HG03097 (cell line): ENCODE measurements around the gene MUC4.
"Not testable (repeated sequence)": the region's sequence is repeated elsewhere in the genome, so short reads cannot be mapped to it uniquely, and the experiment has no call there.

Experiments
- ATAC-seq: cut with Tn5 transposase; IDR thresholded peaks from one replicate; pipeline ENCODE4 v1.9.1; 2021; ENCODE audit not compliant: unreplicated experiment, low FRiP score

The MUC4 gene

GRCh38 chr3:195816276-195816913 is 4.7 kb upstream of the MUC4 start:
- not testable (repeated sequence) for ATAC-seq

GRCh38 chr3:195815169-195815771 is 3.5 kb upstream of the MUC4 start:
- no peak for ATAC-seq

- ATAC-seq, result no peak
Measured at GRCh38 chr3:195813916-195814640, 2.3 kb upstream of the MUC4 start.

GRCh38 chr3:195812366-195812765 is 637 bp upstream of the MUC4 start:
- no peak for ATAC-seq

- no peak for ATAC-seq
Measured at GRCh38 chr3:195810455-195810845, 1.3 kb downstream of the MUC4 start.

- no peak for ATAC-seq
Measured at GRCh38 chr3:195809796-195810454, 1.8 kb downstream of the MUC4 start.

GRCh38 chr3:195809291-195809785 is 2.4 kb downstream of the MUC4 start:
- ATAC-seq, result no peak

GRCh38 chr3:195808741-195809290 is 2.9 kb downstream of the MUC4 start:
- no peak for ATAC-seq

- no peak for ATAC-seq
Measured at GRCh38 chr3:195807681-195808121, 4.0 kb downstream of the MUC4 start.

GRCh38 chr3:195806916-195807231 is 4.9 kb downstream of the MUC4 start:
- no peak for ATAC-seq

- no peak for ATAC-seq
Measured at GRCh38 chr3:195806211-195806915, 5.4 kb downstream of the MUC4 start.

- not testable (repeated sequence) for ATAC-seq
Measured at GRCh38 chr3:195805588-195805987, 6.1 kb downstream of the MUC4 start.

- no peak for ATAC-seq
Measured at GRCh38 chr3:195805181-195805580, 6.5 kb downstream of the MUC4 start.

GRCh38 chr3:195803289-195803908 is 8.3 kb downstream of the MUC4 start:
- no peak for ATAC-seq

- no peak for ATAC-seq
Measured at GRCh38 chr3:195802795-195803194, 8.9 kb downstream of the MUC4 start.

- ATAC-seq, result no peak
Measured at GRCh38 chr3:195802261-195802701, 9.4 kb downstream of the MUC4 start.

- ATAC-seq, result no peak
Measured at GRCh38 chr3:195801251-195802183, 10.2 kb downstream of the MUC4 start.

GRCh38 chr3:195800240-195800639 is 11.5 kb downstream of the MUC4 start:
- ATAC-seq, result no peak

- no peak for ATAC-seq
Measured at GRCh38 chr3:195796795-195797194, 14.9 kb downstream of the MUC4 start.
